DMS153 treated with DMSO at 0.1 percent for 48 hours (cell line): ENCODE measurements around the gene ATF7.

Experiments used
- DNase-seq: peaks from one replicate; lab custom pipeline; 2025; ENCODE audit not compliant: unreplicated experiment; lab: John Stamatoyannopoulos, UW

ATF7 gene

DNA sequence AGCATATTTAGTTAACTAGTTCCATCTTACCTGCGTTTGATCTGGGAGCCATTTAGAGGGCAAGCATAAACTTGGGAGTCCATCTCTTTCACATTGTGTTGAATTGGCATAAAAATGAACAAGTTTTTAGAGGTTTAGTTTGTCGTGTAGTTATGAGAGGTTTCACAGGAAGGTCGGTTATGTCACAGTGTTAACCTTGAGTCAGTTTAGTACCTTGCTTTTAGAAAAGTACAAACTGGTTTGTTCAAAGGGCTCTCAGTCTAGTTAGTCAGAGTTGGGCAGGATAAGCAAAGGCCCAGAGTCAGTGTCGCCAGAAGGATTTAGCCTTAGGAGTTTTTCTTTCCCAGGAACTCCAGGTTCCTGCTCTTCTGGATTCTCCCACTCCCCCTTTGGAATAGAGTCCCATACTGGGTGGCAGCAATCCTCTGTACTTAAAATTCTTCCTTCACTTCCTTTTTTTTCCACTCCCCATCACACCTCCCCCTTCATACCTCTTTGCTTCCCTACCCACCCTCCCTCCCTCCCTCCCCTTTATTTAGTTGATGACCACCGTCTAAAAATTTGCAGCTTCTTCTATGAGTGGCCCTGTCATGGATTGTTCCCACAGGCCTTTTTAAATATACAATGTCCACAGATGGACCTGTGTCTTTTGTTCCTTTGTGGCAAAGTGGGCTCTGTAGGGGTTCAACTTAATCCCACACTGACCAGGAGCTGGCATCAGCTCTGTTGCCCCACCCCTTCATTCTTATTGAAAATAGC is 162.2 kb downstream of the ATF7 start:
- no peak for DNase-seq

DNA sequence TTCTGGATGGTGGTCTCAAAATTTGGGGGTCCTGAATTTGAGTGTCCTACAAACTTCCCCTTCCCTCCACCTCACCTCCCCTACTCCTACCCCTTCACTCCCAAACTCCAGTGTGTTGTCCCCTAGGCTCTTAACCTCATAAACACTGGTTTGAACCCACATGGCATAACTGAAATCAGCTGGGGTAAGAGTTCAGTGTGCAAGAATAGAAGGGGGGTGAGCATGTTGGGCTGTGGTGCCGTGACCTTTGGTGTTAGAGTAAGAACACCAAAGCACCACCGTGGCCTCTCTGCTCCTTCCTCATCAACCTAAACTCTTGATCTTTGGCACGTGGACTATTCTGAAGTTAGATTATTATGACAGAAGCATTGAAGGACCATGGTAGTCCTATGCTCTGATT is 163.2 kb downstream of the ATF7 start:
- DNase-seq, result no peak

DNA sequence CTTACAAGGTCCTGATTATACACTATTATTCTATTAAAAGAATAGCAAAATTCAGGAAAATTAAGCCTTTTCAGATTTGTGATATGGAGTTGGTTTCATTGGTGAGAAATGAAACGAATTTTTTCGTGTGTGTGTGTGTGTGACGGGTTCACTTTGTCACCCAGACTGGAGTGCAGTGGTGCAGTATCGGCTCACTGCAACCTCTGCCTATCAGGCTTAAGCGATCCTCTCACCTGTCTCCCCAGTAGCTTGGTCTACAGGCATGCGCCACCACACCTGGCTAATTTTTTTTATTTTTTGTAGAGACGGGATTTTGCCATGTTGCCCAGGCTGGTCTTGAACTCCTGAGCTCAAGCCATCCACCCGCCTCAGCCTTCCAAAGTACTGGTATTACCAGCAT is 164.6 kb downstream of the ATF7 start:
- no peak for DNase-seq

DNA sequence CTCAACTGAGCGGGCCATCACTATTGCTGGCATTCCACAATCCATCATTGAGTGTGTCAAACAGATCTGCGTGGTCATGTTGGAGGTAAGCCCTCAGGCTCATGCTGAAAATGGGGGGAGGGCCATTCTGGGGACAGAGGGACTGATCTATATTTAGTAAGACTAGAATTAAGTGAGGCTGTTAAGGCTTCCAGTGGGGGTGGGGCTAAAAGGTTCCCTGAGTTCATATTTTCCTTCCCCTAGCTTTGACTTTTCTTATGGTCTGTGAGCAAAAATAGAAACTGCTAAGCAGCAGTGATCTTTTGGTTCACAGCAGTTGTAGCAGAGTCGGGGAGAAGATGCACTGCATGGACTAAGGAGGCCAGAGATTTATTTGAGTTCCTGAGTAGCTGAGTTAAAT is 165.1 kb downstream of the ATF7 start:
- DNase-seq, result no peak

DNA sequence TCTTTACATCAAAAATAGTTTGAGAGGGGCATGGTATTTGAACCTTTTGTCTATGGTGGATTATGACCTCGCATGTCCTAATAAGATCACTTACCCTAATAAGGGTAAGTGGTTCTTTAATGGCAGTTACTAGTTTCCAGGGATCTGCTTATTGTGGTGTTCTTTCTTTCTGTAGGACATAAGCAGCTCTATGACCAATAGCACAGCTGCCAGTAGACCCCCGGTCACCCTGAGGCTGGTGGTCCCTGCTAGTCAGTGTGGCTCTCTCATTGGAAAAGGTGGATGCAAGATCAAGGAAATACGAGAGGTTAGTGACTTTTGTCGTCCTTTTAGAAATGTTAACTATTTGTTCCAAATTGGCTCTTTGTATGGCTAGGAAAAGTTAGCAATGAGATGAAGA is 167.1 kb downstream of the ATF7 start:
- DNase-seq, result no peak
